Right lobe of liver (tissue), 4 donors: ENCODE measurements around the gene NCCRP1.

Source experiments
- POLR2A ChIP-seq: fragments of 450-650 bp; IDR thresholded peaks from one replicate; pipeline ENCODE4 v1.6.1; 2017; ENCODE audit warnings: antibody characterized with exemption, mild to moderate bottlenecking
- TF ChIP-seq, protein P1 (sequence below), 4 donors: fragments of 200-600 bp in 3 of 4; fragments of 450-650 bp in 1 of 4; IDR thresholded peaks; one replicate each; pipeline versions ENCODE4 v1.5.1 to v1.8.0; 2016 to 2022; ENCODE audit warnings: antibody characterized with exemption in 4 of 4, mild to moderate bottlenecking in 2 of 4
- donor health status: DM: no; HTN: no; CAD: no.
- donor health status: DM: no; HTN: no; CAD: no.
- donor health status: DM: no; HTN: yes; CAD: no.

- TF ChIP-seq, protein P1, sequence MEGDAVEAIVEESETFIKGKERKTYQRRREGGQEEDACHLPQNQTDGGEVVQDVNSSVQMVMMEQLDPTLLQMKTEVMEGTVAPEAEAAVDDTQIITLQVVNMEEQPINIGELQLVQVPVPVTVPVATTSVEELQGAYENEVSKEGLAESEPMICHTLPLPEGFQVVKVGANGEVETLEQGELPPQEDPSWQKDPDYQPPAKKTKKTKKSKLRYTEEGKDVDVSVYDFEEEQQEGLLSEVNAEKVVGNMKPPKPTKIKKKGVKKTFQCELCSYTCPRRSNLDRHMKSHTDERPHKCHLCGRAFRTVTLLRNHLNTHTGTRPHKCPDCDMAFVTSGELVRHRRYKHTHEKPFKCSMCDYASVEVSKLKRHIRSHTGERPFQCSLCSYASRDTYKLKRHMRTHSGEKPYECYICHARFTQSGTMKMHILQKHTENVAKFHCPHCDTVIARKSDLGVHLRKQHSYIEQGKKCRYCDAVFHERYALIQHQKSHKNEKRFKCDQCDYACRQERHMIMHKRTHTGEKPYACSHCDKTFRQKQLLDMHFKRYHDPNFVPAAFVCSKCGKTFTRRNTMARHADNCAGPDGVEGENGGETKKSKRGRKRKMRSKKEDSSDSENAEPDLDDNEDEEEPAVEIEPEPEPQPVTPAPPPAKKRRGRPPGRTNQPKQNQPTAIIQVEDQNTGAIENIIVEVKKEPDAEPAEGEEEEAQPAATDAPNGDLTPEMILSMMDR (IDR thresholded peaks at IDR 0.05): no peak
- no peak for TF ChIP-seq POLR2A
Observed at GRCh38 chr19:39188960-39189359, 7.8 kb upstream of the NCCRP1 start.
